Thyroid gland (tissue), 4 donors: ENCODE measurements around the gene FLT1. TPM values are rescaled to one million over a fixed set of nuclear protein-coding genes. Genes with fewer than 3 reads are reported as not detected.

ENCODE experiments used
- DNase-seq, 2 donors: peaks; one replicate each; pipeline ENCODE4 v3.0.0-alpha.2; 2019
- H3K27ac ChIP-seq, 3 donors: fragments of 200-600 bp; sonication (generic); 1 replicate in 2 of 3; 2 replicates in 1 of 3; pipeline ENCODE4 v1.5.1; 2016 to 2019; ENCODE audit warnings: mild to moderate bottlenecking in 1 of 3, moderate library complexity in 1 of 3
- H3K27me3 ChIP-seq: fragments of 200-600 bp; sonication (generic); one replicate; pipeline ENCODE4 v1.5.1; 2019
- H3K36me3 ChIP-seq, 2 donors: fragments of 200-600 bp; sonication (generic); one replicate each; pipeline ENCODE4 v1.5.1; 2016 to 2019
- H3K4me1 ChIP-seq, 2 donors: fragments of 200-600 bp; sonication (generic); one replicate each; pipeline ENCODE4 v1.5.1; 2017 to 2019
- H3K4me3 ChIP-seq, 3 donors: fragments of 200-600 bp; sonication (generic); replicated peaks in 1 of 3; 1 replicate in 2 of 3; 2 replicates in 1 of 3; pipeline ENCODE4 v1.5.1; 2016; ENCODE audit warnings: mild to moderate bottlenecking in 1 of 3
- H3K9me3 ChIP-seq: fragments of 200-600 bp; sonication (generic); one replicate; pipeline ENCODE4 v1.5.1; 2017
- CTCF ChIP-seq, 6 experiments: fragments of 200-600 bp in 3 of 6; fragments of 450-650 bp in 3 of 6; sonication (generic) in 3 of 6; IDR thresholded peaks; one replicate each; pipeline ENCODE4 v1.5.1; 2016 to 2019; ENCODE audit warnings: antibody characterized with exemption in 6 of 6, mild to moderate bottlenecking in 2 of 6, inconsistent platforms in 1 of 6, moderate library complexity in 1 of 6
- POLR2A ChIP-seq, 2 donors: fragments of 450-650 bp; IDR thresholded peaks; one replicate each; pipeline ENCODE4 v1.6.1; 2017; ENCODE audit warnings: antibody characterized with exemption in 2 of 2, mild to moderate bottlenecking in 2 of 2, moderate library complexity in 1 of 2
- WGBS, 2 donors: methylation state at CpG; one replicate each; pipeline ENCODE4 v1.1.5; 2017; 5-methylcytosine and 5-hydroxymethylcytosine counted together
- intact Hi-C: fragments of 100-400 bp; cut with DNase I; formaldehyde crosslinking; loops from one replicate; pipeline ENCODE4 v1.15.1; 2023
- total RNA-seq, 4 donors: library from RNA; depleted of rRNA; stranded (reverse); fragments of >200 nt; gene quantifications; one replicate each; pipeline ENCODE4 v1.2.3, GENCODE V29; 2016

FLT1 gene
- total RNA-seq, 4 donors from 2014 or later, result 23.4 to 132 (median 44.4) TPM

- no peak overlapping the region for H3K27ac ChIP-seq
- intact Hi-C loops, result no loop called here
- no peak overlapping the region for H3K4me3 ChIP-seq
- TF ChIP-seq CTCF (IDR thresholded peaks at IDR 0.05) (no peak), POLR2A (IDR thresholded peaks at IDR 0.05) (no peak)
- H3K27me3 ChIP-seq, result no peaks in the 10 kb centered on the region
- no peak for DNase-seq
- no peaks in the 10 kb centered on the region for H3K36me3 ChIP-seq
- 84 to 85% methylated on average over 5 of the region's 5 CpGs for WGBS, 2 donors
- H3K4me1 ChIP-seq, result peaks cover 17 to 19% of the 10 kb centered on the region in 2 donors
- no peaks in the 10 kb centered on the region for H3K9me3 ChIP-seq
Observed at GRCh38 chr13:28375250-28375930, 119.5 kb downstream of the FLT1 start.

DNA sequence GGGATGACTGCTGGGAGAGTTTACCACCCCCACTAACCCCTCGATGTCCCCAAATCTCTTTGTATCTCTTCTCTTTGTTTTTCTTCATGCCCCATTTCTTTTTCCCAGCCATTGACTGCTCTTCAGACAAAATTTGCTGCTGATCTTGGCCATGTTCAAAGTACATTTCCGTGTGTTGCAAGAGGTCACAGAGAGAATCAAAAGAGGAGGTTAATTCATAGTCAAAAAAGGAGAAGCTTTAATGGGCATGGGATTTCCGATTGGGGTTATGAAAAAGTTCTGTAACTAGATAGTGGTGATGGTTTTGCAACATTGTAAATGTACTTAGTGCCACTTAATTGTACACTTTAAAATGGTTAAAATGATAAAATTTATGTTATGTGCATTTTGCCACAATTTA lies 121.1 kb downstream of the FLT1 start:
- Histone ChIP-seq H3K4me1 (peaks cover 11% of the 10 kb centered on the region in 2 donors), H3K27me3 (no peaks in the 10 kb centered on the region), H3K36me3 (no peaks in the 10 kb centered on the region), H3K4me3 (no peak overlapping the region), H3K9me3 (no peaks in the 10 kb centered on the region), H3K27ac (no peak overlapping the region)
- 63 to 71% methylated on average over 3 of the region's 3 CpGs for WGBS, 2 donors
- TF ChIP-seq CTCF (IDR thresholded peaks at IDR 0.05) (no peak), POLR2A (IDR thresholded peaks at IDR 0.05) (no peak)
- intact Hi-C loops, result no loop called here
- DNase-seq, result no peak

- 88 to 91% methylated on average over 4 of the region's 4 CpGs for WGBS, 2 donors
- Histone ChIP-seq H3K9me3 (no peaks in the 10 kb centered on the region), H3K4me3 (no peak overlapping the region), H3K36me3 (no peaks in the 10 kb centered on the region), H3K27ac (no peak overlapping the region), H3K4me1 (no peaks in the 10 kb centered on the region), H3K27me3 (no peaks in the 10 kb centered on the region)
- DNase-seq, result no peak
- no peak for TF ChIP-seq POLR2A (IDR thresholded peaks at IDR 0.05)
- intact Hi-C loops, result no loop called here
Observed at GRCh38 chr13:28370448-28370847, 124.5 kb downstream of the FLT1 start.

- H3K4me1 ChIP-seq, result no peaks in the 10 kb centered on the region
- no peaks in the 10 kb centered on the region for H3K27me3 ChIP-seq
- intact Hi-C loops, result no loop called here
- H3K9me3 ChIP-seq, result no peaks in the 10 kb centered on the region
- TF ChIP-seq CTCF (IDR thresholded peaks at IDR 0.05) (no peak), POLR2A (IDR thresholded peaks at IDR 0.05) (no peak)
- H3K27ac ChIP-seq, result no peak overlapping the region
- 80 to 82% methylated on average over 2 of the region's 2 CpGs for WGBS, 2 donors
- H3K4me3 ChIP-seq, result no peak overlapping the region
- DNase-seq, result no peak
- no peaks in the 10 kb centered on the region for H3K36me3 ChIP-seq
Observed at GRCh38 chr13:28358708-28359107, 136.2 kb downstream of the FLT1 start.

DNA sequence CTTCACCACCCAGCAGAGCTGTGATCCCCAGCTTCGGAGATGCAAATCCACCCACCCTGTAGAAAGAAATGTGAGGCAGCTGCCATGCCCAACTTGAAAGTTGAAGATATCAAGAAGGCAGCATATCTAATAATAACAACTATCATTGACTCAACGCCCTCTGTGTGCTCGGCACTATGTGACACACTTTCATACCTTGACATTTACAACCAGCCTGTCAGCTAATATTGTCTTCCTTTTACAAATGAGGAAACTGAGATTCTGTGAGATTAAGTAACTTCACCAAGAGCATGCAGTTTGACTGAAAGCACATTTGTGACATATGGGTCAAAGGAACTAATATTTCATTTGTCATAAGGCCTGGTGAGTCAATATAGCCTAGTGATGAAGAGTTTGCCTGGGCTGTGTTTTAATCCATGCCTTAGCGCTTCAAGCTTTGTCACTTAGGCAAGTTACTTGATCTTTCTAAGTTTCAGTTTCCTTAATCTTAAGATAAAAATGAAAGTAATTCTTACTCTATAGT lies 137.0 kb downstream of the FLT1 start:
- Histone ChIP-seq H3K4me1 (peaks cover 0 to 5% of the 10 kb centered on the region in 2 donors), H3K27me3 (no peaks in the 10 kb centered on the region), H3K27ac (no peak overlapping the region), H3K4me3 (no peak overlapping the region), H3K9me3 (no peaks in the 10 kb centered on the region), H3K36me3 (no peaks in the 10 kb centered on the region)
- intact Hi-C loops, result no loop called here
- no peak for DNase-seq
- TF ChIP-seq CTCF (IDR thresholded peaks at IDR 0.05) (no peak), POLR2A (IDR thresholded peaks at IDR 0.05) (no peak)
- 83 to 89% methylated on average over 4 of the region's 4 CpGs for WGBS, 2 donors
